AG04450 (cell line): ENCODE data around the gene BAZ2B. TPM values are rescaled to one million over a fixed set of nuclear protein-coding genes. Genes with fewer than 3 reads are reported as not detected.

Experiments used
- CTCF ChIA-PET: fragments of 300-600, 350-600 bp; formaldehyde crosslinking; extraction: SDS; loops from one replicate; lab custom pipeline; 2022; ENCODE audit warnings: antibody characterized with exemption, inconsistent platforms; lab: Charles Lee
- POLR2A ChIA-PET: fragments of 350-600 bp; formaldehyde crosslinking; extraction: SDS; loops from one replicate; lab custom pipeline; 2021; ENCODE audit warnings: antibody characterized with exemption, inconsistent platforms; lab: Yijun Ruan, JAX
- DNase-seq: peaks from one replicate; pipeline ENCODE4 v3.0.0-alpha.2; 2011; ENCODE audit warnings: low read depth, low spot score
- H3K27ac ChIP-seq: one replicate; pipeline ENCODE4 v1.5.1; 2012; ENCODE audit warnings: low read depth, low read length, control low read depth
- H3K27me3 ChIP-seq: one replicate; pipeline ENCODE4 v1.6.0; 2012; ENCODE audit warnings: low read length; ENCODE audit not compliant: control insufficient read depth, insufficient read depth
- H3K4me3 ChIP-seq: 2 replicates; pipeline ENCODE4 v1.5.1; 2011; ENCODE audit warnings: mild to moderate bottlenecking, low read depth, low read length, control low read depth
- H3K9me3 ChIP-seq: 2 replicates; pipeline ENCODE4 v1.5.1; 2012; ENCODE audit warnings: low read length; ENCODE audit not compliant: control insufficient read depth, insufficient read depth
- CTCF ChIP-seq: IDR thresholded peaks from 2 replicates; pipeline ENCODE4 v1.5.1; 2011; ENCODE audit warnings: low read depth, low read length, control low read depth, inconsistent platforms
- polyA plus RNA-seq: library from polyadenylated mRNA; depleted of rRNA; stranded (reverse); fragments of >200 nt; gene quantifications from 2 replicates; pipeline ENCODE4 v1.2.3, GENCODE V29; 2011

The BAZ2B gene
- polyA plus RNA-seq, 1 experiment: 44.7 TPM

- Histone ChIP-seq H3K9me3 (no peaks in the 10 kb centered on the region), H3K27ac (no peak overlapping the region), H3K27me3 (no peaks in the 10 kb centered on the region), H3K4me3 (no peak overlapping the region)
- no peak for DNase-seq
- TF ChIP-seq CTCF: no peak
- POLR2A ChIA-PET: no interaction called here
- CTCF ChIA-PET: no interaction called here
Observed at GRCh38 chr2:159356053-159356554, 260.2 kb downstream of the BAZ2B start.

- ChIA-PET CTCF (interaction anchor here (0.5 kb wide), 1 partner anchor 529 kb away, joined by 4 read pairs; no protein-coding TSS in a partner anchor), POLR2A (no interaction called here)
- Histone ChIP-seq H3K9me3 (no peaks in the 10 kb centered on the region), H3K4me3 (no peak overlapping the region), H3K27me3 (no peaks in the 10 kb centered on the region), H3K27ac (no peak overlapping the region)
- TF ChIP-seq CTCF: no peak
- DNase-seq: no peak
Observed at GRCh38 chr2:159351977-159352376, 264.4 kb downstream of the BAZ2B start.

DNA sequence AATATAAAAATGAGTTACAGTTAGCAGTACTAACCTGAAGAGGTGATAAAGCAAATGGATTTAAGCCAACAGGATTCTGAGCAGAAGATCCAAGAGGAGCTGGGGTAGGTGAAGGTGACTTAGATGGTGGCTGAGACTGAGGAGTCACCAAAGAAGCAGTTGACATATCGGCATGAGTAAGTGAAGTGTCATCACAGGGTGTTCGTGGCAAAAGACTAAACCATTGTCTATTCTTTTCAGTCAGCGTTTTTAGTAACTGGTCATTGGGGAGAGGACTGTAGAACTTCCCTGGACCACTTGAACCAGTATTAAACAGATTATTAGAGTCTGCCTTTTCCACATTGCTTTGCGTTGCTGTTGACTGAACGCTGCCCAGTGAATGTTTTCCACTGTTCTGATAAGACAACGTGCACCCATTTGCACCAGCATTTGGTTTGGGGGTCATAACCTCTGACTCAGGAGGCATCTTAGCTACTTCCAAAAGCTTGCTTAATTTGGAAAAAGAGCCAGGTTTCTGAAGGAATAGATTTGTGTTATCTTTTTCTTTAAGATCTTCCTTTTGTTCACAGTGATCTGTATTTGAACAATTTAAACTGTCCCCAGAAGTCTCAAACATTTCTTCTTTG is 266.6 kb downstream of the BAZ2B start:
- DNase-seq: no peak
- ChIA-PET CTCF (interaction anchor here (0.6 kb wide), 1 partner anchor 181 kb away, joined by 3 read pairs; no protein-coding TSS in a partner anchor), POLR2A (no interaction called here)
- Histone ChIP-seq H3K27ac (no peak overlapping the region), H3K4me3 (no peak overlapping the region), H3K27me3 (no peaks in the 10 kb centered on the region), H3K9me3 (no peaks in the 10 kb centered on the region)
- TF ChIP-seq CTCF: no peak

DNA sequence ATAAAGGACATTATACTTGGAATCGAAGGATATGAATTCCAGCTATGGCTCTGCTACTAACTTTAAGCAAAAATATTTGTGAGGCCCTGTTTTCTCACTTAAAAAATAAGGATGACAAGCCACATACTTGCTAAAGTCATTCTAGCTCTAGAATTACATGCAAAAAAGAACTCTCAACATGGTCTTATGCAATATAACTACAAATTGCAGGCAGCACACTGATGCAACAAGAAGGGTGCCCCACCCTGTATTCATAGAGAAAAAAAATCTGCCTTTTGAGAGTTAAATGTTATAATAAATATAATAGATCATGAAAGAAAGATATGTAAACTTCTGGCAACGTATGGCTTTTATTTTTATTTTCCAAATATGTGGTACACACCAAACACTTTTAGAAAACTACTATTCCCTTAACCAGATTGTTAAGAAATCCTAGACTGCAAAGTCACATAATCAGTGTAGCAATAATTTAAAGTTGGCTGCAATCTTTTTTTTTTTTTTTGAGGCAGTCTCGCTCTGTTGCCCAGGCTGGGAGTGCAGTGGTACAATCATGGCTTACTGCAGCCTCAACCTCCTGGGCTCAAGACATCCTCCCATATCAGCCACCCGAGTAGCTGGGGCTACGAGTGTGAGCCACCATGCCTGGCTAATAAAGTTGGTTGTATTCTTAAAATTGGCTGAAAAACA is 289.6 kb downstream of the BAZ2B start:
- no peak overlapping the region for H3K4me3 ChIP-seq
- H3K9me3 ChIP-seq: no peaks in the 10 kb centered on the region
- CTCF ChIA-PET: no interaction called here
- no peak for DNase-seq
- TF ChIP-seq CTCF: no peak
- H3K27me3 ChIP-seq: no peaks in the 10 kb centered on the region
- H3K27ac ChIP-seq: no peak overlapping the region
- POLR2A ChIA-PET: interaction anchor here (0.5 to 0.7 kb wide), 3 partner anchors 42 to 288 kb away, joined by 3 to 11 read pairs (median 4); no protein-coding TSS in a partner anchor

GRCh38 chr2:159322419-159322818 is 293.9 kb downstream of the BAZ2B start:
- no peak overlapping the region for H3K4me3 ChIP-seq
- no peaks in the 10 kb centered on the region for H3K27me3 ChIP-seq
- CTCF ChIA-PET: no interaction called here
- no peak for TF ChIP-seq CTCF
- no peak overlapping the region for H3K27ac ChIP-seq
- DNase-seq: no peak
- no peaks in the 10 kb centered on the region for H3K9me3 ChIP-seq
- POLR2A ChIA-PET: interaction anchor here (0.8 kb wide), 1 partner anchor 36 kb away, joined by 3 read pairs; the partner anchor contains the start of gene WDSUB1
